Measurements from ENCODE around the gene SCLT1. TPM values are rescaled to one million over a fixed set of nuclear protein-coding genes. Genes with fewer than 3 reads are reported as not detected.

The SCLT1 gene
- total and polyA plus RNA-seq, 8 donors, result 3.4 to 7.3 (median 6.1) TPM

DNA sequence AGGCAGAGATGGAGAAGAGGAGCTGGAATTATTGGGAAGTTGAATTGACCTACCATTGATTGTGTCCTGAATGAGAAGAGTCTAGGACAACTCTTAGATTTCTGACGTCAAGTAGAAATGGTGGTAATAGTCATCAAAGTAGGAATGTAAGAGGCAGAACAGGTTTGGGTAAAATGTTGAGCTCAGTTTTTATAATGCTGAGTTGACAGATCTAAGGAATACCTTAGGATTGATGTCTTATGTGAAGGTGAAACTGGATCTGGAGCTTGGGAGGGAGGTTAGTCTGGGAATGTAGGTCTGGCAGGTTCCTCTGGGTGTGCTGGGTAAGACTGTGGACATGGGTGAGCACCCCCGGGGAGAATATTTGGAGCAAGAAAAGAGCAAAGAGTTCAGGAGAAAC is 251.9 kb downstream of the SCLT1 start:
- intact Hi-C loops (cut with DNase I), result no loop called here
- no peak for ATAC-seq
- peaks cover 28 to 66% (median 38%) of the 10 kb centered on the region in 3 donors for H3K4me1 ChIP-seq

DNA sequence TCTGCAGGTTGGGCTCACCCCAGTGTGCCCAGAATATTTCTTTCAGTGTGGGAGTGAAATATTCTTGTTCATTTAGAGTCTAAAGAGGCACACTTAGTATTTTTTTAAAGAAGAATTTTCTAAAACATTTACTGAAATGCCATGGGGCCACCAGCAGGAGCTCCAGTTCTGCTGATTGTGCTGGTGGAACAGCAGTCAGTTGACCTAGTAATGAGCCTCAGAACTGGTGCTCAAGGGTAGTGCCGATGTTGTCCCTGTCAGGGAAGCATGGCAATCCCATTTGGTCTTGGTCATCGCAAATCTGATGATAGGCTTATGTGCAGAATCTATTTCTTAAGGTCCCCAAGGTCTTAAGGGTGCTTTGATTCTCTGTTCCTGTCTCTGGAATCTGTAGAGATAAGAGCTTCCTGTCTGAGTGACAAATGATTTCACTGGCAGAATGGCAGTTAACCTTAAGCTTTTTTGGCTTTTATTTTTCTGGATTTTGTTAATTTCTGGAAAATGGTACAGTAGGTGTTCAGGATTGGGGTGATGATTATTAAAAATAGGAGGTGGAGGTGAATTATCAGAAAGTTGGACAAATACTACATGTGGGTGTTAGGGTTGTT is 252.5 kb downstream of the SCLT1 start:
- WGBS, 2 donors, result 57 to 58% methylated on average over 2 of the region's 2 CpGs
- Histone ChIP-seq H3K4me3 (no peak overlapping the region), H3K27ac (no peak overlapping the region), H3K4me1 (peaks cover 26 to 67% (median 40%) of the 10 kb centered on the region in 3 donors), H3K27me3 (no peaks in the 10 kb centered on the region), H3K36me3 (peaks cover 0 to 10% (median 9%) of the 10 kb centered on the region in 3 donors), H3K9me3 (no peaks in the 10 kb centered on the region)
- ATAC-seq (no peak), FAIRE-seq (no peak), DNase-seq (no peak)
- TF ChIP-seq, protein P1, sequence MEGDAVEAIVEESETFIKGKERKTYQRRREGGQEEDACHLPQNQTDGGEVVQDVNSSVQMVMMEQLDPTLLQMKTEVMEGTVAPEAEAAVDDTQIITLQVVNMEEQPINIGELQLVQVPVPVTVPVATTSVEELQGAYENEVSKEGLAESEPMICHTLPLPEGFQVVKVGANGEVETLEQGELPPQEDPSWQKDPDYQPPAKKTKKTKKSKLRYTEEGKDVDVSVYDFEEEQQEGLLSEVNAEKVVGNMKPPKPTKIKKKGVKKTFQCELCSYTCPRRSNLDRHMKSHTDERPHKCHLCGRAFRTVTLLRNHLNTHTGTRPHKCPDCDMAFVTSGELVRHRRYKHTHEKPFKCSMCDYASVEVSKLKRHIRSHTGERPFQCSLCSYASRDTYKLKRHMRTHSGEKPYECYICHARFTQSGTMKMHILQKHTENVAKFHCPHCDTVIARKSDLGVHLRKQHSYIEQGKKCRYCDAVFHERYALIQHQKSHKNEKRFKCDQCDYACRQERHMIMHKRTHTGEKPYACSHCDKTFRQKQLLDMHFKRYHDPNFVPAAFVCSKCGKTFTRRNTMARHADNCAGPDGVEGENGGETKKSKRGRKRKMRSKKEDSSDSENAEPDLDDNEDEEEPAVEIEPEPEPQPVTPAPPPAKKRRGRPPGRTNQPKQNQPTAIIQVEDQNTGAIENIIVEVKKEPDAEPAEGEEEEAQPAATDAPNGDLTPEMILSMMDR (IDR thresholded peaks at IDR 0.05), result no peak
- intact Hi-C loops (cut with DNase I), result no loop called here

More for the DNA sequence above, 251.9 kb downstream of the SCLT1 start:
- Histone ChIP-seq H3K27ac (no peak overlapping the region), H3K36me3 (peaks cover 0 to 14% (median 10%) of the 10 kb centered on the region in 3 donors), H3K4me3 (no peak overlapping the region), H3K9me3 (no peaks in the 10 kb centered on the region), H3K27me3 (no peaks in the 10 kb centered on the region)
- no peak for FAIRE-seq
- DNase-seq, result no peak
- TF ChIP-seq, protein P1 (IDR thresholded peaks at IDR 0.05), result no peak
- WGBS, 2 donors, result 68 to 69% methylated on average over 2 of the region's 2 CpGs

DNA sequence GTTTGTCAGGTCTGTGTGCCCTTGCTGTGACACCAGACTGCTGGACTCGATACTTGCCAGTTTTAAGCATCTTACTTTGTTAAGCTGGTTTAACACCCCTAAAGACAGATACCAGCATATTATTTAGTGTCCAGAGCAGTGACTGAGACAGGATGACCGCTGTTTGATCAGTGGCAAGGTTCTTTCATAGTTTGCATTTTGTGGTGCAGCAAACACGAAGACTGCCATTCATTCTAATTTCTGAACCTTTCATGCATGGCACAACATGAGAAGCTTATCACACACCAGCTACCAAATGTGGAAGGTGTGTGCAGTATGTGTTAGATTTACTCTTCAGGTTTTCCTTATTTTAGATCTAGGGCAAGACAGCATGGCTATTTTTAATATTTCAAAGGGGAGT is 255.7 kb downstream of the SCLT1 start:
- FAIRE-seq, result no peak
- Histone ChIP-seq H3K4me1 (peaks cover 15 to 60% (median 18%) of the 10 kb centered on the region in 3 donors), H3K4me3 (no peak overlapping the region), H3K27me3 (no peaks in the 10 kb centered on the region), H3K27ac (no peak overlapping the region), H3K36me3 (peaks cover 0 to 11% (median 0%) of the 10 kb centered on the region in 3 donors), H3K9me3 (no peaks in the 10 kb centered on the region)
- 79 to 83% methylated on average over 3 of the region's 3 CpGs for WGBS, 2 donors
- no peak for DNase-seq
- intact Hi-C loops (cut with DNase I), result no loop called here
- no peak for ATAC-seq
- TF ChIP-seq, protein P1 (IDR thresholded peaks at IDR 0.05), result no peak

DNA sequence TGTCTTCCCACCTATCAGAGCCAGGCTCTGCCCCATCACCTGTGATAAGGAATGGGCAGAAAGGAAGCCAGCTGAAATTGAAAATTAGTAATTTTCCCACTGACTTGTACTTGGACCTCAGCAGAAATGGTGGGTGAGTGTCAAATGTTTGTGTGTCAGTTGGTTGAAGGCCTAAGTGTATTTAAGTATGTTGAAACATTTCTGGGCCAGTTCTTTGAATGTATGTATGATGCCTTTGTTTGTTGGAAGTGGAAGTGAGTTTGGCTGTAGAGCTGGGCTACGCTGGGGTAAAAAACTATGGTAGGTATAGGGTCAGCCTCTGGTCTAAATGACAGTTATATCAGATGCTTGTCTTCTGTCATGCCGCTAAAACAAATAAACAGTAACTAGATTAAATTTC is 256.1 kb downstream of the SCLT1 start:
- no peak for DNase-seq
- WGBS, 2 donors, result 73% methylated on average over 2 of the region's 2 CpGs
- no peak for ATAC-seq
- H3K36me3 ChIP-seq, result peaks cover 0 to 14% (median 0%) of the 10 kb centered on the region in 3 donors
- intact Hi-C loops (cut with DNase I), result no loop called here
- H3K9me3 ChIP-seq, result no peaks in the 10 kb centered on the region
- FAIRE-seq, result no peak
- no peaks in the 10 kb centered on the region for H3K27me3 ChIP-seq
- no peak overlapping the region for H3K4me3 ChIP-seq
- no peak overlapping the region for H3K27ac ChIP-seq
- peaks cover 16 to 65% (median 23%) of the 10 kb centered on the region in 3 donors for H3K4me1 ChIP-seq
- TF ChIP-seq, protein P1 (IDR thresholded peaks at IDR 0.05), result no peak

All from pancreas (tissue), 10 donors.